ENCODE data around the gene SLC8A3.

Gene SLC8A3

DNA sequence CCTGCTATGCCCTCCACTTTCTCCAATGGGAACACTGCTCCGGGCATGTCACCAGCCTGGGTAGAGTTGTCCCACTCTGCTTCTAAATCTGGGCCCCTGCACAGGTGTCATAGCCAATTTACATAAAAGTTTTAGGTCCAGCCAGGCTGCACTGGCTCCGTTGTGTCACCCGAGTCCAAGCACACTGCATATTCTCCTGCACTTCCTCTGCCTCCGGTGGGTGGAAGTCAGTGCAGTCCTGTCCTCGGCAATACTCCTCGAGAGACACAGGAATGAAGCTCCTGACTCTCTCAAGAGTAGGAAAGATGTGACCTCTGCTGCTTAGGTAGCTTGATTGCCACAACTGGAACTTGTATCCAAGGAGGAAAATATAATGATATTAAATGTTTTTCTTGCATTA is 15.2 kb downstream of the SLC8A3 start:
- no peak for DNase-seq (ENCODE audit: low read depth)

DNA sequence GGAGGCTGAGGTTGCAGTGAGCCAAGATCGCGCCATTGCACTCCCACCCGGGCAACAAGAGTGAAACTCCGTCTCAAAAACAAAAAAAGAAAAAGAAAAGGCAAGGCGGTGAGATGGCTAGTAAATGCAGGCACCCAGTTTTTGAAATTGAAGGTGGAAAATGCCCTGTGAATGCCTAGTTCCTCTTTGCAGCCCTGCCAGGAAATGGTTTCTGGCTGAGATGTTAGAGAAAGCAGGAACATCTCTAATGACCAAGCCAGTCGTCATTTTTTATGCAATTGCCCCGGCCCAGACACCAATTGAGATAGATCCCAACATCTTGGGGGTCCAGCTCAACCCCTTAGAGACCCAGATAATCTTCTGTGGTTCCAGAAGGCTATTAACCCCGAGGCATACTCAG is 17.0 kb downstream of the SLC8A3 start:
- DNase-seq (ENCODE audit: low read depth): no peak

DNA sequence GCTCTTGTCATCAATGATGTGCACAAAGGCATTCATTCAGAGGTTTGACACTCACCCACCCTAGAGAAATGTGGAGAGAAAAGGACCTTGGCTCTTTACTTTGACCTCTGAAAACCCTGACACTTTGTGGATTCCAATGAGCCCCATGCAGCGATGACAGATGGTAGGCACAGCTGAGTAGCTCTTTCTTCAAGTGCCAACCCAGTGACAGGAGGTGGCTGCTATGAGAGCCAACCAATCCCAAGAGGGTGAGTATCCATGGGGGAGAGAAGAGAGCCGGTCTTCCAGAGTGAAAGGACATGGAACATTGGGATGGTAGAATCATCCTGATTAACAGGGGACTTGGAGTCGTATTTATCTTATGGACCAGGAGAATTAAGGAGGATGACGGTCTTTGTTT is 17.8 kb downstream of the SLC8A3 start:
- no peak for DNase-seq (ENCODE audit: low read depth)

DNA sequence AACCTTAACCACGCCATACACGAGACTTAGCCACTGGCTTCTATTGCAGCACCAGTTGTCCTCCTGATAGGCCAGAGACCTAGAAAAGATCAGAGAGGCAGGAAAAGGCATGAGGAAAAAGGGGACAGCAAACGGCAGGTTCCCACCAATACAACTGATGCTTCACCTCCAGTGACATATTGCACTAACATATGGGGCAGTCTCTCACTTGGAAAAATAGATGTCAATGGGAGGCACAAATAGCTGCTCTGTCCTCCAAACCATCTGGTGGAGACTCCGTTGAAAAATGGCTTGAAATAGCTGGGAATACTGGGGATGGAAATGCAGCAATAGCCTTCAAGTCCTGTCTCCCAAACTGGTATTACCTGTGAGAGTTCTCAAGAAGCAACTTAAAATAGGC is 20.3 kb downstream of the SLC8A3 start:
- no peak for DNase-seq (ENCODE audit: low read depth)

DNA sequence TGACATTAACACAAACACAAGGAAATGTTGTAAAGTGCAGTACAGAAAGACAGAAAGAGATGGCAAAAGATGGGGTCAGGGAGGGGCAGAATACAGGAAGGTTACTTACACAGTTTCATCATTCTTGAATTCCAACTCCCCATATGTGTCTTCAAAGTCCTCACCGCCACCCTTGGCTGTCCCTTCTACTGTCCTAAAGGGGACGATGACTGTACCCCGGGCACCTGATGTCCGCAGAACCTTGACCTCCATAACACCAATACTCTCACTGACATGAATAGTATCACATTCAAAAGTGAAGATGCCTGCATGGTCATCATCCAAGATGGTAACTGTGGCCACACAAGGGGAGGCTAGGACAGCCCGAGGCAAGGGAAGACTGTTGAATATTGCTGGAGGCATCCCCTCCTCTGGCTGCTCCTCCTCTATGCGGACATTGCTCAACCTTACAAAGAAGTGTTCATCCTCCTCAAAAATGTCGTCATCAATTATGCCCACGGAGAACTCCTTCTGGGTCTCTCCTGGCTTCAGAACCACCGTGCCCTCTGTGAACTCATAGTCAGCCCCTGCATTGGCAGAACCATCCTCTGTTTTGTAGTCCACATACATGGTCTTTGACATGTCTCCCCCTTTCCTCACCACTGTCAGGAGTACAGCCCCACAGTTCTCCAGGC is 22.1 kb downstream of the SLC8A3 start:
- no peak for DNase-seq (ENCODE audit: low read depth)

DNA sequence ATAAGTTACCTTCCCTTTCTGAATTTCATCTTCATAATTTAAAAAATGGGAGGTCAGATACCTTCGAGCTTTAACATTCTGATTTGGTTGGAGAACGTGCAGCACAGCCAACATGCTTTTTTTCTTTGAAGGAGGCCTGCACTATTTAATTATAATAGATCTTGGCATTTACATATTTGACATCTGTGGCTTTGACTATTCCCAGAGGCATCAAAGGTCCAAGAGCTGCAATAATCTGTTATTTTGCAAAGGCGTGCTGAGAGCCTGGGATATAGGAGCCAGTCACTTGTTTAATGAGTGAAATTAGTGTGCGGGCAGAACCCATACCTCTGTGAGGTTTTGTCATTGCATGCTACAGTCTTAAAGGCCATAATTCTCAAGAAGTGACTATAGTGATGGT is 26.4 kb downstream of the SLC8A3 start:
- no peak for DNase-seq (ENCODE audit: low read depth)

DNA sequence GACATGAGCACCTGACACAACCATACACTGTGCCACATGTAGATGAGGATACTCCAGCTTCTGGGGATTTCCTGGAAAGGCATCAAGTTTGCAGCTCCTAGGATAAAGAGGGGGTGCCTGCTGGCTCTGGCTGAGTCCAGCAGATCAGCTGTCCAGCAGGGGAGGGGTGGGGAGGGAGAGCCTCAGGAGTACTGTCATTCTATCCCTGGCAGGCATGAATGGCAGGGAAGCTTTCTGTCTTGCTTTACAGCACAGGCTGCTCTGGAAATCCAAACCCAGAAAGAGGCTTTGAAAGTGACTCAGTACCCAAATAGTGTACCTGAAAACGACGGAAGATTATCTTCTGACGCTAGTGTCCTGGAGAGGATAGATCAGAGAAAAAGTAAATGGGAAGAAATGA is 32.2 kb downstream of the SLC8A3 start:
- DNase-seq (ENCODE audit: low read depth): no peak

DNA sequence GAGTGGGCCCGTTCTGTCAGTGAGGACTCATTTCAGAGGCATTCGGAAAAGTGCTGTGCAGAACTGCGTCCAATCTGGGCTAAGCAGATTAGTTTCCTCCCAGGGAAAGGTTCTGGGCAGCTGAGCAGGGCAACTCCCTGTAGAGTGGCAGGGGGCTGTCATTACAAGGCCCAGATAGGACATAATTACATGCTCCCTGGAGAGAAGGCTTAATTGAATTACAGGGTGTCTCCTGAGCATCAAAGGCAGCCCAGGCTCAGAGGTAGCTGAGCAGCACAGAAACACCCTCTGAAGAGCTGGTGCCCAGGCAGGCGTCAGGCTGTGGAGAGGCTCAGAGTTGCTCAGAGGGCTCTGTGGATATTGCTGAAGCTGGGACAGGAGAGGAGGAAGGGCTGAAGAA is 36.0 kb downstream of the SLC8A3 start:
- DNase-seq (ENCODE audit: low read depth): no peak

DNA sequence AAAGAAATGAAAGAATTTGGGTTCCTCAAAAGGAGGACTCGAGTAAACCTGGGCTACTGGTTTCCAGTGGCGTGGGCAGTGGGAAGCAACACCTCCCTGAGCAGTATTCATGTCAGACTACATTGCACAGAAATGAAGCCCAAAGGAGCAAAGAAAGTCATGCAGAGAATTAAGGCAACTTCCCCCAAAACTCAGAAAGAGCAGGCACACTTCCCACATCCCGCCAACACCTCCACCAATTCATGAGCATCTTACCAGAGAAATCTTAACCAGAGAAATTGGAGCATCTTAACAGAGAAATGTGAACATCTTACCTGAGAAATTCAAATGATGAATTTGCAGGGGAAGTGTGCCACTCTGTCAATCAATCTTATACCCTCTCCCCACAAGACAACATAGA is 36.7 kb downstream of the SLC8A3 start:
- DNase-seq (ENCODE audit: low read depth): no peak

DNA sequence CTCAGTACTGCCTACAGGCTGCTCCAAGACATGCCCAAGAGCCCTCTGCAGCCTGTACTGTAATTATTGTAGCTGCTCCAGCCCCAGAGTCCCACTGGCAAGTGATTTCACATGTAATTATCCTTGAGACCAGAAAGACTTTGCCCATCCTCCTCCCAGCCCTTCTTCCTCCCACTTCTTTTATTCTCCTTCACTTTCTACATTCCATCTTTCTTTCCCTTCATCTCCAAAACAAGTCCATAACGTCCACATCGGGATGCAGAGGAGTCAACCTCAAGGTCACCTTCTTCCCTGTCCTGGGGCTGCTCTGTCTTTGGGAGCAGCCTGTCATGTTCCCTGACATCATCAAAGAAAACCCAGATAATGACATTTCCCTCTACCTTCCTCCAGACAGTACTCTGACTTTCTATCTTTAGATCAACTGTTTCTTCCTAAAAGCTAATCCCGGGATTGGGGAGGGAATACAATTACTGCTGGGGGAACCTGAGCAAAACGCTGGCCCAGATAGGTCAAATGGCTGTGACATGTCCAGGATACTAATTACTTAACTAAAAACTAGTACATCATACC is 39.1 kb downstream of the SLC8A3 start:
- no peak for DNase-seq (ENCODE audit: low read depth)

DNA sequence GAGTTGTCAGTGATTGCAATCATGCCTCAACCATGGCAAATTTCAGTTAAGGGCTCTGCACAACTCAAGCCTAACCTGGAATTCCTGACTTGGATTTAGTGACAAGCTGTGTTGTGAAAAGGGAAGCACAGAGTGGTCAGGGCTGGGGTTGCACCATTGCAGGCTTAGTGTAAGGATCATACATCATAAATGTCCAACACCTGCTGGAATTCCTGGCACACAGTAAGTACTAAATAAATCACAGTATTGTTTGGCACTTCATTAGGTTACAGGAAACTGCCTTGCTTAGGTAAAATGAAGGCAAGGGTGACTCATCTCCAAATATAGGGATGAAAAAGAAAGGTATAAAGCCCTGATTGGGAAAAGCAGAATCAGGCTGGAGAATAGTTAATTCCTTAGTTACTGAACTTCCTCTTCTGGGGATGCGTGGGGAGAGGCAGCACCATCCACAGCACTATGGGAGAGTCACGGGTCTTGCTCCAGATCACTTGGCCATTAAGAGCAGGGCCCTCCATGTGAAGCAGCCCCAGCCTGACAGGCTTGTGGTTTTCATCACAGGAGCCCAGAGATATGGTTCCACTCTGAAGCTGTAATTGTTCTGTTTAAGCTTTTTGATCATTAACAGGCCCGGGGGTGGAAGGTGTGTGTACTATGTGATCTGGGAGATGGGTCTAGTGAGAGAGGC is 39.7 kb downstream of the SLC8A3 start:
- no peak for DNase-seq (ENCODE audit: low read depth)

DNA sequence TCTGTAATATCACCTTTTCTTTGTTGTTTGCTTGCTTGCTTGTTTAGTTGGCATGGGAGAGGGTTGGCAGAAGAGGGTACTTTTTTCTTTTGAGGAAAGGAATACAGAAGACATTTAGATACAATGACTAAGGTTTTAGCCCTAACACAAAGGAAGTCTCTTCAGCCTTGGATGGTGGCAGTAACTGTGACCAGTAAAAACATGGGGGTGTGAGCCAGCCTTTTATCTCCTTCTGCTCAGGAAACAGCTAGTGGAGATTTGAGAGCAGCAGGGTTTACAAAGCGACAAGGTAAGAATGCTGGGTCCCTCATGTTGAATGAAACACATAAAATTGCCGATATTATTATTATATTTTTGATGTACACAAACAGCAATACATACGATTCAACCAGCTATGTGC is 40.4 kb downstream of the SLC8A3 start:
- DNase-seq (ENCODE audit: low read depth): no peak

DNA sequence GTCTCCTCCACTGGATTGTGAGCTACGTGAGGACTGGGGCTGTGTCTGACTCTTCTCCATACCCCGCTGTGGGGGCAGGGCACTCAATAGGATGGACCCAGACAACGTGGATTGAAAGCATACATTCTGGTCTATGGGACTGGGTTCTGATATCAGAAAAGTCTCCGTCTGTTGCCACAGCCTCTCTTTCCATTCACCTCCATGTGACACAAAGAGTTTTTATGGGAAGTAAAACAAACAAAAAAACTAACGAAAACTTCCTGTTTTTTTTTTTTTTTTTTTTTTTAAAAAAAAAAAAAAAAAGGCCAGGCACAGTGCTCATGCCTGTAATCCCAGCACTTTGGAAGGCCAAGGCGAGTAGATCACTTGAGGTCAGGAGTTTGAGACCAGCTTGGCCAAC is 44.7 kb downstream of the SLC8A3 start:
- DNase-seq (ENCODE audit: low read depth): no peak

DNA sequence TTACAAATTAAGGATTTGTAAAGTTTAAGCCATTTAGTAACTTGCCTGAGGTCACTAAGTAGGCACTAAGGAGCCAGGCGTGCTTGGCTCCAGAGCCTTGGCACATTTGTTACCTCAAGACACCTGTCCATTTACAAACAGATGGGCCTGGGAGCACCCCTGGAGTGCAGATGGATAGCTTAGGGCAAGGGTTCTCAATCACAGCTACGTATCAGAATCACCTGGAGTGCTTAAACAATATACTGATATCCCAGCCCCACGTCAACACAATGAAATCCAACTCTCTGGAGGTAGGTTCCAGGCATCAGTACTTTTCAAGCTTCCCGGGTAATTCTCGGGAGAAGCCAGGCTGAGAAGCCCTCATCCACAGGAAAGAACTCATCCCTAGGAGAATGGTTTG is 45.4 kb downstream of the SLC8A3 start:
- no peak for DNase-seq (ENCODE audit: low read depth)

DNA sequence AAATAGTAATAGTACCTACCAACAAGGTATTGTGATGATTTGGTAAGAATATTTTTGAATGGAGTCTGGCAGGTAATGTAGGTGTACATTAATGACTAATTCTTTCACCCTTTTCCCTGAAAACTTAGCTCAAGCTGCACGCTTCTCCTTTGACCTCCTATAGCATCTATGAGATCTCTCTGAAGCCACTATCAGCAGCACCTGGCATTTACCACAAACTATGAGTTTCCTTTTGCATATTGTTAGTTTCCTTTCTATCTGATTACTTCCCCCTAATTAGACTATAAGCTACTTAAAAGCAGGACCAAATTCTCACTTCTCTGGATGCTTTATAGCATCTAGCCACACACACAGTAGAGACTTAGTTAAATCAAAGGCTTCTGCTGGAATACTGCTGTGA is 48.1 kb downstream of the SLC8A3 start:
- no peak for DNase-seq (ENCODE audit: low read depth)

DNA sequence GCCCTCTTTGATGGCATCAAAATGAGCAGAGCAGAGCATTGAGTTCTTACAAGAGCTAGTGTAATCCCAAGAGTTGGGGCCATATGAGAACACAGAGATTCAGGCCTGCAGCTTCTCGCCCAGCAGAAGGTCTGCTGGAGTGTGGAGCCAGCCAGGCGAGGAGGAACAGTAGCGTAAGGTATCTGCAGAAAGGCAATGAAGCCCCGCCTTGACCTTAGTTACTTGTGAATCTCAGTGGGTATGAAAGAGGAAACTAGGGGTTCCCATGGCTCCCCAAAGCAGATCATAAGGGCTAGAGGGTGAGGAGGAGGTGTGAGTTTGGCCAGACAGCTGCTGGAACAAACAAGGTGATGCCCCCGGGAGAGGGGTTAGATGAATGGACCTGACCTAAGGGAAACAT is 49.4 kb downstream of the SLC8A3 start:
- DNase-seq (ENCODE audit: low read depth): no peak

DNA sequence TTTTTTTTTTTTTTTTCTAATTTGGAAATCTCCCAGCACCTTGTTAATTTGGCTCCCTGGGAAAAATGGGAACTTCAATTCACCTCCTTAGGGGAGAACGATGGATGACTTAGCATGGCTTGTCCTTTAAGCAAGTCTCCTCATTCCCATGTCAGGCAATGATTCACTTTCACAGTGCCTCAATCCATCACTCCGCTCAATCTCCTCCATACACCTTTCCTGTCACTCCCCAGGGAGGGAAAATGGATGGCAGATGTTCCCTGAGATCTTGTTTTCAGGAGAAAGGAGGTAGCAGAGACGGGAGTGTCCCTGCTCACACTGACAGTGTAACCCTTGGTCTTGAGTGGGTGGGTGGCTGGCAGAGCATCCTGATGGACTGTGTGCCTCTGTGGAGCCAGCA is 51.0 kb downstream of the SLC8A3 start:
- no peak for DNase-seq (ENCODE audit: low read depth)

DNA sequence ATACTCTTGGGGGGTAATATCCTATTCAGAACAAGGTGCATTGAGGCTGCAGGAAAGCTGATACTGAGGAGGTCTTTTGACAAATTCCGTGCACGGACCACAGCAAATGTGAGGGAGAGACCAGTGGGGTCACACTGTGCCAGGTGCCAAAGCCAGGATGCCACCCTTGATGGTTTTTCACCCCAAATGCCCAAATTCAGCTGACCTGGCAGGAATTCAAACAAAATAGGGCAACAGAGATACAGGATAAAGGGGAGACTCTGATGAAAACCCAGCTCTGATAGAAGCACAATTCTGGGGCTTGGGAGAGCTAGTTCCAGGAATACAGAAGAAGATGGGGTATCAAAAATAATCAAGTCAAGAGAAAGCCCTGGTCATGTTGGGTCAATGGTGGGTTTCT is 55.3 kb downstream of the SLC8A3 start:
- no peak for DNase-seq (ENCODE audit: low read depth)

DNA sequence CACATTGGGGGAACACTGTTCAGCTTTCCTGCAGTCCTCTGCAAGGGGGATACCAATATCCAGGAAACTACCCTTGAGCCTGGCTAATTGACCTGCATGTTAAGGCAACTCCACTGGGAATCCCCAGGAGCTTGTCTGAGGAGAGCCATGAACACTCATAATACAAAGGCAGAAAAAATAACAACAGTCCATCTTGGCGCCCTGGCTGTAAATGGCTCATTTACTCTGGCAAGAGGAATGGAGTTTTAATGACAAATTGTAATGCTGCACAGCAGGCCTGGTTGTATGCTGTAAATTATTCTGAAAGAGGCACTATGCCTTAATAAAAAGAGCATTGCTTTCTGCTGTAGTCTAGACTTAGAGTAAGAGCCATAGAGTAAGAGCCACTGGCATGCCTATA is 58.3 kb downstream of the SLC8A3 start:
- DNase-seq (ENCODE audit: low read depth): no peak

DNA sequence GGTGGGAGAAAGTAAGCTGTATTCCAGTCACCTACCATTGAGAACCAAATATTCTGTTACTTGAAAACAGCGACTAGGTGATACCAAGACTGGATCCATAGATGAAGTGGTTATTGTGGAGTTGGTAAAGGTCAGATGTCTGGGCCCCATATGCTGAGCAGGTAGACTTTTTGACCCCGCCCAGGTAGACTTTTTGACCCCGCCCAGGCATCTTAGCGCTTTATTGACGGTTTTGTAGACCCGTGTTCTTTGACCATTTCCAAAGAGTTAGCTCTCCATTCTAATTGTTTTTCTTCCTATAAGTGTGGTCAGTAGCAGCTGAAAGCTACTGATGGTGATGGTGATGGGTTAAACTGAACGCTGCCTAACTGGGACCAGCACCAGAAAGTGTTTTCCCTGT is 61.6 kb downstream of the SLC8A3 start:
- no peak for DNase-seq (ENCODE audit: low read depth)

DNA sequence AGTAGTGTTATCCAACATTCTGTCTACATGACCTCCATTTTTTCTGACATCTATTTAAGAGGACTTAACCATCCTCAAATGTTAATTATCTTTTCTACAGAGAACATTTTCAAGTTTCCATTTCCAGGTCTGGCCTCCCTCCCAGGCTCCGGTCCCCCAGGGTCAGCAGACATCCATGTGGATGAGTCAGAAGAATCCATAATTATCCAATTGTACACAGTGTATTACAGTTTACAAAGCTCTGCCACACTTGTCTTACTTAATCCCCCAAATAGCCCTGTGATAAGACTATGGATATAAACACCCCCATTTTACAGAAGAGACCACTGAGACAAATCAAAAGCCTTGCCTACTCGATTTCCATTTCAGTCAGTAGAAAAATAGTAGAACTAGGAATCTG is 65.0 kb downstream of the SLC8A3 start:
- no peak for DNase-seq (ENCODE audit: low read depth)

DNA sequence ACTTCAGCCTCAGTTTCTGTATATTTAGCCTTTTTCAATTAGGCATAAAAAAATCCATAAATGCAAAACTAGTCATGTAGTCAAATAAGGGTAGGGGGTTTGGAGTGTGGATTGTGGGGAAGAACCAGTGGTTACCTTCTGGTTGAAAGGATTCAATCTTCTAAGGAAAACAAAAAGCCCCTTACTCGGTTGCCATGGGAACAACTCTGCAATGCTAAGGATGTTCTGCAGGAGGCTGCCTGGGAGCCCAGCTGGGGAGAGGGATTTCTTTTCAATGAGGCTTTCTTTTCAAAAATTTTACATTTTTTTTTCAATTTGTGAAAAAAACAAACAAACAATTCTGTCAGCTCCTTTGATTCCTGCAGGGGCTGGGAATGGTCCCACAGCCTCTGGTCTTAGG is 67.2 kb downstream of the SLC8A3 start:
- DNase-seq (ENCODE audit: low read depth): no peak

DNA sequence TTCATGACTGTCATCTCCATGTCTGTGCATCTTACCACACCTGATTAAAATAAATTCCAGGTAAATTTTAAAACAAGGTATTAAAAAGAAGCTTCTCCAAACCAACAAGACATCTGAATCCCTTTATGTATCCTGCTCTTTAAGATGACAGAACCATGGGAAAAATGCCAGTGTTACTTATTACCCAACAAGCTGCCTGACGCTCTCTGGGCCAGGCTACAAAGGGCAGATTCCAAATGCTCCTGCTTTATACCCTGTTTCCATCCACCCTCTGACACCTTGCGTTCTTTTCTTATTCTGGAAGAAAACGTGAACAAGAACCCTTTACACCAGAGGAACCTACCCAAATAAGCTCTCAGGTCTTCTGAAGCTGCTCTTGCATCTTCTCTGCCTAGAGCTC is 70.7 kb downstream of the SLC8A3 start:
- DNase-seq (ENCODE audit: low read depth): no peak

DNA sequence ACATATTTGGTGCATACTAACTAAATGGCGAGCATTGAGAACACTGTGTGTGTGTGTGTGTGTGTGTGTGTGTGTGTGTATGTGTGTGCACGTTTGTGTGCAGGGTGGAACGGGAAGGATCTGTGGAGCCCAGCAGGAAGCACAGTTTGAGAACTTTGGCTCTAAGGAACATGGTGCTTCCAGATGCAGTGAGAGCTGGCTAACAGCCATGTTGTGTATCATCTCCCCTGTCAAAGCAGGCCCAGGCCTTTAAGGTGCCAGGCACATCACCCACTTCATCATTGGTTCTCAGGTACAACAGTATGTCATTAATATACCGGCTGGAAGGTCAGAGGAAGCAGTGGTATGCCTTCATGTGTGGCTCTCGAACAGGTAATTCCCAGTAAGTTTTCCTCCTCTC is 72.5 kb downstream of the SLC8A3 start:
- no peak for DNase-seq (ENCODE audit: low read depth)
